Right lobe of liver (tissue), 6 donors: ENCODE data around the gene FAAH. TPM values are rescaled to one million over a fixed set of nuclear protein-coding genes. Genes with fewer than 3 reads are reported as not detected.

ENCODE experiments used
- ATAC-seq, 4 donors: fragments of 200-7000 bp; cut with Tn5 transposase; one replicate each; pipeline ENCODE4 v1.9.1; 2020; ENCODE audit warnings: mild to moderate bottlenecking in 4 of 4, moderate library complexity in 4 of 4
- DNase-seq, 3 donors: peaks; one replicate each; pipeline ENCODE4 v3.0.0-alpha.2; 2020
- H3K27ac ChIP-seq, 3 donors: fragments of 200-600 bp; one replicate each; pipeline ENCODE4 v1.8.0; 2022
- H3K27me3 ChIP-seq, 2 donors: fragments of 200-600 bp; one replicate each; pipeline ENCODE4 v1.8.0; 2022
- H3K36me3 ChIP-seq, 4 donors: fragments of 200-600 bp; sonication (generic) in 1 of 4; one replicate each; pipeline versions ENCODE4 v1.5.1 to v1.8.0; 2017 to 2022; ENCODE audit warnings: control low read depth in 1 of 4
- H3K4me1 ChIP-seq, 4 donors: fragments of 200-600 bp; sonication (generic) in 1 of 4; one replicate each; pipeline versions ENCODE4 v1.5.1 to v1.8.0; 2017 to 2022; ENCODE audit warnings: control low read depth in 1 of 4
- H3K4me3 ChIP-seq, 3 donors: fragments of 200-600 bp; one replicate each; pipeline ENCODE4 v1.8.0; 2022
- H3K9me3 ChIP-seq, 4 donors: fragments of 200-600 bp; sonication (generic) in 1 of 4; one replicate each; pipeline versions ENCODE4 v1.5.1 to v1.8.0; 2017 to 2022; ENCODE audit warnings: control low read depth in 1 of 4
- CTCF ChIP-seq, 4 donors: fragments of 200-600 bp in 3 of 4; fragments of 450-650 bp in 1 of 4; IDR thresholded peaks; one replicate each; pipeline versions ENCODE4 v1.5.1 to v1.8.0; 2016 to 2022; ENCODE audit warnings: antibody characterized with exemption in 4 of 4, mild to moderate bottlenecking in 2 of 4
- POLR2A ChIP-seq: fragments of 450-650 bp; IDR thresholded peaks from one replicate; pipeline ENCODE4 v1.6.1; 2017; ENCODE audit warnings: antibody characterized with exemption, mild to moderate bottlenecking
- WGBS: methylation state at CpG from one replicate; pipeline ENCODE4 v1.1.6; 2018; ENCODE audit warnings: low coverage, low lambda C conversion rate; ENCODE audit not compliant: insufficient coverage; ENCODE audit errors: missing lambda C conversion rate; 5-methylcytosine and 5-hydroxymethylcytosine counted together
- intact Hi-C, 2 donors: fragments of 100-400 bp; cut with DNase I; formaldehyde crosslinking; loops; one replicate each; pipeline versions ENCODE4 v1.11.2 to v1.14.1; 2022
- total RNA-seq, 6 experiments: library from RNA; depleted of rRNA in 2 of 6; stranded (reverse); fragments of >200 nt in 2 of 6; fragmentation: NEBNext Ultra II Directional in 3 of 6; extraction: Animal tissue kit (Norgen Biotek cat#: 25700) in 3 of 6; gene quantifications; one replicate each; pipeline versions ENCODE4 v1.1.0 to v1.2.4, GENCODE V29; 2016 to 2023
- donor health status: DM: no; HTN: yes; CAD: no.
- donor health status: DM: no; HTN: no; CAD: no.
- donor health status: DM: no; HTN: no; CAD: no.
- donor health status: DM: no; HTN: yes; CAD: no.
- donor health status: DM: no; HTN: yes; CAD: no.

FAAH gene
- total RNA-seq, 6 experiments from 2014 or later: 26.6 to 48.7 (median 33.5) TPM

- peak; percentile 79 to 81 (median 80) for ATAC-seq
- Histone ChIP-seq H3K4me3 (no peak overlapping the region), H3K4me1 (peaks cover 0 to 4% (median 0%) of the 10 kb centered on the region in 4 donors), H3K27me3 (peaks cover 0 to 6% of the 10 kb centered on the region in 2 donors), H3K27ac (no peak overlapping the region), H3K9me3 (no peaks in the 10 kb centered on the region), H3K36me3 (no peaks in the 10 kb centered on the region)
- peak; percentile 75 to 83 (median 75) for DNase-seq
- TF ChIP-seq POLR2A: no peak
- TF ChIP-seq CTCF (IDR thresholded peaks at IDR 0.05): peak; percentile 66 to 92 (median 84)
- WGBS: 12% methylated on average over 8 of the region's 15 CpGs
- intact Hi-C loops: loop anchor here (10.0 kb wide), 2 partner anchors 78 to 98 kb away; no protein-coding TSS in a partner anchor
These were observed 52.8 kb downstream of the FAAH start for GRCh38 chr1:46446646-46447498.

GRCh38 chr1:46447499-46448108, 53.5 kb downstream of the FAAH start:
- Histone ChIP-seq H3K9me3 (no peaks in the 10 kb centered on the region), H3K27ac (no peak overlapping the region), H3K4me1 (peaks cover 0 to 4% (median 0%) of the 10 kb centered on the region in 4 donors), H3K36me3 (no peaks in the 10 kb centered on the region), H3K27me3 (peaks cover 0 to 6% of the 10 kb centered on the region in 2 donors), H3K4me3 (no peak overlapping the region)
- no peak for ATAC-seq
- no peak for DNase-seq
- TF ChIP-seq CTCF (IDR thresholded peaks at IDR 0.05): no peak
- TF ChIP-seq POLR2A: no peak
- intact Hi-C loops: loop anchor here (10.0 kb wide), 2 partner anchors 77 to 97 kb away; no protein-coding TSS in a partner anchor
- WGBS: 18% methylated on average over 5 of the region's 14 CpGs

GRCh38 chr1:46448109-46448911, 54.2 kb downstream of the FAAH start:
- WGBS: 8% methylated on average over 52 of the region's 76 CpGs
- ATAC-seq (no peak), DNase-seq (no peak)

More at GRCh38 chr1:46448109-46448911, 54.2 kb downstream of the FAAH start:
- Histone ChIP-seq H3K4me1 (no peaks in the 10 kb centered on the region), H3K27ac (no peak overlapping the region), H3K4me3 (peak overlapping the region in 2 of 3 donors; percentile 7 to 29), H3K9me3 (no peaks in the 10 kb centered on the region), H3K27me3 (peaks cover 0 to 6% of the 10 kb centered on the region in 2 donors), H3K36me3 (no peaks in the 10 kb centered on the region)
- intact Hi-C loops: loop anchor here (10.0 kb wide), 2 partner anchors 76 to 96 kb away; no protein-coding TSS in a partner anchor
- no peak for TF ChIP-seq POLR2A
- TF ChIP-seq CTCF (IDR thresholded peaks at IDR 0.05): no peak
